Renal cortex interstitium (tissue), 11 donors: Measurements from ENCODE around the gene COX6B1. TPM values are rescaled to one million over a fixed set of nuclear protein-coding genes. Genes with fewer than 3 reads are reported as not detected.

Experiments used
- DNase-seq, 11 donors: peaks; one replicate each; pipeline ENCODE4 v3.0.0-alpha.2; 2013; ENCODE audit warnings: low read depth in 9 of 11, low spot score in 4 of 11; ENCODE audit errors: extremely low read depth in 1 of 11
- polyA plus RNA-seq, 3 donors: library from polyadenylated mRNA; unstranded; fragments of 120-200 nt; gene quantifications; one replicate each; pipeline ENCODE4 v1.2.1, GENCODE V29; 2013; ENCODE audit not compliant: insufficient read length in 3 of 3

Gene COX6B1
- polyA plus RNA-seq, 3 donors: 284 to 381 (median 334) TPM

DNA sequence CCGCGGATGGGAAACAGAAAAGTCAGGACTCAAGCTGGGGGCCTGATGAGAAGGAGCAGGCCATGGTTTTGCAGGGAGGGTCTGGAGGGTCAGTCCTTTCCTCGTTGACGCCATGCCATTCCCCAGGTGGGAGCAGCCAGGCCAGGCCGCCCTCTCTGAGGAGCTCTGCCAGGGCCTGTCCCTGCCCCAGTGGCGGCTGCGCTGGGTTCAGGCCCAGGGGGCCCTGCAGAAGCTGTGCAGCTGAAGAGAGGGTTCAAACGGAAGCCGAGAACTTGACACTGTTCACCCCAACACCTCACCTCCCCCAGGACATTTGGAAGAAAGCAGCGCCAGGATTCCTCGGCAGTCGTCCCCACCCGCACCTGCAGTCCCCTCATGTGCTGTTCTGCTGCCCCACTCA lies 25.4 kb upstream of the COX6B1 start:
- DNase-seq: no peak

DNA sequence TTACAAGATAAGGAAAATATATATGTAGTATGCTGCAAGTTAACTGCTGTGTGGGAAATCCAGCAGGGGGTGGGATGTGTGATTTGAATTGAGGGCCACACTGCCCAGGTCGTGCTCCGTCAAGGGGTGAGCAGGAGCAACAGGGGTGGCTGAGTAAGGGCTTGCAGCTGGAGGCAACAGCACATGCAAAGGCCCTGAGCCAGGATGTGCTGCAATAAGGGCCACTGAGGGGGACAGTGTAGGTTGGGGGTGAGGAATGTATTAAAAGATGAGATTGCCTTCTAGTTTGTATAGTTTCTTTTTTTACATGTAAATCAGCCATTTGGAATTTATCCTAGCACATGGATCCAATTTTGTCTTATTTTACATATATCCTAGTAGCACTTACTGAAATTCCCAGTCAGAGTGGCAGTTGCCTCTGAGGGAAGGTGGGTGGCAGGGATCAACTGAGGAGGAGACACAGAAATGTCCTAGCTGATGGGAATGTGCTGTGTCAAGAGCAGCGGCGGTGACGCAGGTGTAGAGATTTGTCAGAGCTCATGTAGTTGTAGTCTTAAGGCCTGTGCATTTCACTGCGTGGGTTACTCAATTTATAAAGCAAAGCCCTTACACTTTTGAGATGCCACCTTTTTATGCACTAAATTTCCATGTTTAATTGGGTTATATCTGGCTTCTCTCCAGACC lies 24.7 kb upstream of the COX6B1 start:
- no peak for DNase-seq

DNA sequence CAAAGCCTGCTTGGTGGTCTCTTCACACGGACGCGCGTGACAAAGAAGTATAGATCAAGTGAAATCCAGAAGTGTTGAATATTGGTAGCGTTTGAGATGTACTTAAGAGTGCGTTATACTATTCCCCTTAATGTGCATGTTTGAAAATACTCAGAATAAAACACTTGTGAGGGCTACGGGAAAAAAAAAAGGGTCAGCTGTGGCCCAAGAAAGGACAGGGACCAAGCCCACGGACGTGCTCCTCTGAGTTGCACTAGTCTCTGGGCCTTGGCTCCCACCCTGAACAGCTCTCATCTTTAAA lies 19.9 kb upstream of the COX6B1 start:
- no peak for DNase-seq

DNA sequence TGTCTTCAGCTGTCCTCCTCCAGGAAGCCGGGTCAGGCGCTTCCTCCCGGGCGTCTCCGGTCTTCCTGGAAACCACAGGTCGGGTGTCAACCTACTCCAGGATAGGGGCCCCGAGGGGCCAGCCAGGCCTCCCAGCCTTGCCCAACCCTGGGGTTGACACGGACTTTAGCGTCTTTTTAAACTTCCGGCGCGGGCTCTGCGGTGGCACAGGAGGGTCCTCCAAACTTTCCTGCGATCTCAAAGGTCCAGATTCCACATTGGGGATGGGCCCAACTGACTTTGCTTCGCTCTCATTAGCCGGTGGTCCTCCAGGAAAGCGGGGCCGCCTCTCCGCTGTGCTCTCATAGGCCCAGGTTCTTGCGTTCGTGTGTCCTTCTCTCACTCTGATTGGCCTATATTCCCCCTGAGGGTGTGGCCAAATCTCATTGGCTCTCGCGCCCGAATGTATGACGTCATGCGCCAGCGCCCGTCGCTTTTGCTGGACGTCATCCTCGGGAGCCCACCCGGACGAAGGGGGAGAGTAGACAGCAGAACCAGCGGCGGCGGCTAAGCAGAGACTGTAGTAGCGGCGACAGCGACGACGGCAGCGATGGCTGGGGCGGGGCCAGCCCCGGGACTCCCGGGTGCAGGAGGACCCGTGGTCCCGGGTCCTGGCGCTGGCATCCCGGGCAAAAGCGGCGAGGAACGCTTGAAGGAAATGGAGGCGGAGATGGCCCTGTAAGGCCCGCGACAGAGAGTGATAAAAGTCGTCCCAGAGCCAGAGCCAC lies 19.4 kb upstream of the COX6B1 start, which contains the start of gene RBM42:
Gene RBM42 (plus strand): TSS at position 472 of the 767 bp plus-strand sequence. CDS start 118 bp downstream, at position 590.
- DNase-seq: peak; percentile 97 to 99 (median 99)

DNA sequence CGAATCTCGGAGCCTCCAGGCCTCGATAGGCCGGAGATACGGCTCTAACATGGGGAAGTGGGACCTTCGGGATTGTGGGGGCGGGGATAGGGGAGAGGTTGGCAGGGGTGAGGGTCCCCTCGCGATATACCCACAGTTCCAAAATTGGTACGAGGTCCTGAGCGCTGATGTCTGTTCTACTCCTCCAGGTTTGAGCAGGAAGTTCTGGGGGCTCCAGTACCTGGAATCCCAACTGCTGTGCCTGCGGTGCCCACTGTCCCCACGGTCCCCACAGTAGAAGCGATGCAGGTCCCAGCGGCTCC lies 18.8 kb upstream of the COX6B1 start:
- no peak for DNase-seq

DNA sequence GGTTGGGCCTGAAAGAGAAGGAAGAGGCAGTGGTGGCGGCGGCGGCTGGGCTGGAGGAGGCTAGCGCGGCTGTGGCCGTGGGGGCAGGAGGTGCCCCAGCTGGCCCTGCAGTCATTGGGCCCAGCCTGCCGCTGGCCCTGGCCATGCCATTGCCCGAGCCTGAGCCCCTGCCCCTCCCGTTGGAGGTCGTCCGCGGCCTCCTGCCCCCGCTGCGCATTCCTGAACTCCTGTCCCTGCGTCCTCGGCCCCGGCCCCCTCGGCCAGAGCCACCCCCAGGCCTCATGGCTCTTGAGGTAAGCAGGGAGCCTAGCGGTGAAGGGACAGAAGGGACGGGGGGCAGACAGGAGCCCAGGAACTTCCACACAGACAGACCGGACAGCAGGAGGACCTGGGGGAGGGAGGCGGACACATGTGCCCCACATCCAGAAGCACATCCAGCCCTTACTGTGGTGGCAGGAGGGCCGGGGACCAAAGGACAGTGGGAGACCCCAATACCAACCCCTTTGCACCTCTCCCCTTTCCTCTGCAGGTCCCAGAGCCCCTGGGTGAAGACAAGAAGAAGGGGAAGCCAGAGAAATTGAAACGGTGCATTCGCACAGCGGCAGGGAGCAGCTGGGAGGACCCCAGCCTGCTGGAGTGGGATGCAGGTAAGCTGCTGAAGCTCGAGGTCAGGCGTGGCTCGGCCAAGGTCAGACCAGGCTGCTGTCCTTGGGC lies 14.2 kb upstream of the COX6B1 start:
- DNase-seq: no peak

DNA sequence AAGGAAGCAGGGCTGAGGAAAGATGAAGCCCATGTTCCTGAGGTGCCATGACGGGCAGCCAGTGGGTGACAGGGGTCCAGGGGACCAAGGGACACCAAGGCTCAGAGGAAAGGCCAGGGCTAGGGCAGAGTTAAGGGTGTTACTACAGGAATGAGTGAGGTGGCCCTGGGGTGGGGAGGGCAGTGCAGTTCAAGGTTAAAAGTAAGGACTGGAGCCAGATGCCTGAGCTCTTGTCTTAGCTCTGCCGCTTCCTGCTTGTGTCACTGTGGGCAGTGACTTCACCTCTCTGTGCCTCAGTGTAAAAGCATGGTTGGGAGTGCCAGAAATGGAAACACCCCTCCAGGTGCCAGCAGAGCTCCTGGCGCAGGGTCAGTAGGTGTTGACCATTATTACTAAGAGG lies 11.5 kb upstream of the COX6B1 start:
- no peak for DNase-seq

DNA sequence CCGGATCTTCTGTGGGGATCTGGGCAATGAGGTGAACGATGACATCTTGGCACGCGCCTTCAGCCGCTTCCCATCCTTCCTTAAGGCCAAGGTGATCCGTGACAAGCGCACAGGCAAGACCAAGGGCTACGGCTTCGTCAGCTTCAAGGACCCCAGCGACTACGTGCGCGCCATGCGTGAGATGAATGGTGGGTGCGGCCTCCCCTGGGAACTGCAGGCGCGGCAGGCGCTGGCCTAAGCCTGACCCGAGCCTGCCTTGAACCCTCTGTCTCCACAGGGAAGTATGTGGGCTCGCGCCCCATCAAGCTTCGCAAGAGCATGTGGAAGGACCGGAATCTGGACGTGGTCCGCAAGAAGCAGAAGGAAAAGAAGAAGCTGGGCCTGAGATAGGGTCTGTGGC lies 11.0 kb upstream of the COX6B1 start:
- no peak for DNase-seq

DNA sequence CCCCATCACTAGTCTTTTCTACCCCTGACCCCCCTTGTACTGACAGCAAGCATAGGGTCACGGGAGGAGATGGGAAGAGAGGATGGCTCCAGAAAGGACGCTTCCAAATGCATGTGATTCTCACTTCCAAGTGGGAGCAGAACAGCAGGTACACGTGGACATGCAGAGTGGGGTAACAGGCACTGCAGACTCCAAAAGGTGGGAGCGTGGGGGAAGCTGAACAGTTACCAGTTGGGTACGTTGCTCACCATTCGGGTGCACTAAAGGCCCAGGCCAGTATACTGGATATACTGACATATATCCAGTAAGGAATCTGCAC lies 8.8 kb upstream of the COX6B1 start:
- DNase-seq: no peak

DNA sequence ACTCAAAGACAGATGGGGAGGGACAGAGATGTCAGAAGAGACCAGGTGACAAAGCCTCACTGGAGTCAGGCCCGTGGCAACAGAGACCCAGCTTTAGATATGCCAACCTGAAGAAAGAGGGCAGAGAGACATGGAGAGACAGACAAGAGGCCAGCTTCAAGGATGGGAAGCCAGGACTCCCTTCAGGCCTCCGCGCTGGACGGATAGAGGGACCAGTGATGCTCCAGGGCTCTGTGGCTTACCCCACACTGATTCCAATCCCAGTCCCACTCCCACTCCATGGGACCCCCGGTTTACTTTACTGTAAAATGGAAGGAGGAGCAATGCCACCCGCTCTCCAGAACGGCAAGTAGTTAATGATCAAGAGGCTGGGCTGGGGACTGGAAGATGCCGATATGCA lies 8.3 kb upstream of the COX6B1 start:
- DNase-seq: no peak

DNA sequence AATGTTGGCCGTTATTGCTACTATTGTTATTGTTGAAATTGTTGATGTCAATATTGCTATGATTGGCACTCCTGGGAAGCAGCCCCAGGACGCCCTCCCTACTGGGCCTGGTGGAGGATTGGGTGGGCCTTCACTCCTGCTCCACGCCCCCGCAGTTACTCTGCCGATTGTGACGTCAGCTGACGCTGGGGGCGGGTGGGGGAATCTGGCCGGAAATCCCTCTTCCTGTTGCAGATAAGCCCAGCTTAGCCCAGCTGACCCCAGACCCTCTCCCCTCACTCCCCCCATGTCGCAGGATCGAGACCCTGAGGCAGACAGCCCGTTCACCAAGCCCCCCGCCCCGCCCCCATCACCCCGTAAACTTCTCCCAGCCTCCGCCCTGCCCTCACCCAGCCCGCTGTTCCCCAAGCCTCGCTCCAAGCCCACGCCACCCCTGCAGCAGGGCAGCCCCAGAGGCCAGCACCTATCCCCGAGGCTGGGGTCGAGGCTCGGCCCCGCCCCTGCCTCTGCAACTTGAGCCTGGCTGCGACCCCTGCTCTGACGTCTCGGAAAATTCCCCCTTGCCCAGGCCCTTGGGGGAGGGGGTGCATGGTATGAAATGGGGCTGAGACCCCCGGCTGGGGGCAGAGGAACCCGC lies 6.5 kb upstream of the COX6B1 start, which contains the start of gene ETV2:
Gene ETV2 (plus strand): TSS at position 231 of the 637 bp plus-strand sequence. CDS start 716 bp downstream, outside the sequence.
- peak in 2 of 11 donors; percentile 18 to 42 for DNase-seq

DNA sequence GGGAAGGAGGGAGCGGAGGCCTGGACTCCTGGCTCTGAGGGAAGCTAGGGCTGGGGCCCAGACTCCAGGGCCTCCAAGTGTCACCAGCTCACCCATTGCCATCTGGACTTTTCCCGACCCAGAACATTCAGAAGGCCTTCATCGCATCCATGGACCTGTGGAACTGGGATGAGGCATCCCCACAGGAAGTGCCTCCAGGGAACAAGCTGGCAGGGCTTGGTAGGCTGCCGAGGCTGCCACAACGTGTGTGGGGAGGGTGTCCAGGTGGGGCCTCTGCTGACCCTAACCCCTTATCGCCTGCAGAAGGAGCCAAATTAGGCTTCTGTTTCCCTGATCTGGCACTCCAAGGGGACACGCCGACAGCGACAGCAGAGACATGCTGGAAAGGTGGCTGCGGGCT lies 5.8 kb upstream of the COX6B1 start:
- no peak for DNase-seq

DNA sequence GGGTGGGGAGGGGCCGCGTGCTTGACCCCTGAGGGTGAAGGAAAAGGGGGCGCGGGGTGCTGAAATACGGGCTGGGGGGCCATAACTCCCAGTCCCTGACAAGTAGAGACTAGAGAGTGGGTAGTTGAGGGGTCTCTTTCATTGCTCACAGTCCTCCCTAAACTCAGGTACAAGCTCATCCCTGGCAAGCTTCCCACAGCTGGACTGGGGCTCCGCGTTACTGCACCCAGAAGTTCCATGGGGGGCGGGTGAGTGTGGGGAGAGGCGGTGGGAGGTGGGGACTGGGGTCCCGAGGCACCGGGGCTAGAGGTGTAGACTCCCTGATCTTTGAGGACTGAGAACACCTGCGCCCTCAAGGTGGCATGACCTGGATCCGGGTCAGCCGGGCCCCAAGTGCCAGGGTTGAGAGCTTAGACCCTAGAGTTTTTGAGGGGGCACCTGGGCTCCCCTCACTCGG lies 5.3 kb upstream of the COX6B1 start:
- no peak for DNase-seq

DNA sequence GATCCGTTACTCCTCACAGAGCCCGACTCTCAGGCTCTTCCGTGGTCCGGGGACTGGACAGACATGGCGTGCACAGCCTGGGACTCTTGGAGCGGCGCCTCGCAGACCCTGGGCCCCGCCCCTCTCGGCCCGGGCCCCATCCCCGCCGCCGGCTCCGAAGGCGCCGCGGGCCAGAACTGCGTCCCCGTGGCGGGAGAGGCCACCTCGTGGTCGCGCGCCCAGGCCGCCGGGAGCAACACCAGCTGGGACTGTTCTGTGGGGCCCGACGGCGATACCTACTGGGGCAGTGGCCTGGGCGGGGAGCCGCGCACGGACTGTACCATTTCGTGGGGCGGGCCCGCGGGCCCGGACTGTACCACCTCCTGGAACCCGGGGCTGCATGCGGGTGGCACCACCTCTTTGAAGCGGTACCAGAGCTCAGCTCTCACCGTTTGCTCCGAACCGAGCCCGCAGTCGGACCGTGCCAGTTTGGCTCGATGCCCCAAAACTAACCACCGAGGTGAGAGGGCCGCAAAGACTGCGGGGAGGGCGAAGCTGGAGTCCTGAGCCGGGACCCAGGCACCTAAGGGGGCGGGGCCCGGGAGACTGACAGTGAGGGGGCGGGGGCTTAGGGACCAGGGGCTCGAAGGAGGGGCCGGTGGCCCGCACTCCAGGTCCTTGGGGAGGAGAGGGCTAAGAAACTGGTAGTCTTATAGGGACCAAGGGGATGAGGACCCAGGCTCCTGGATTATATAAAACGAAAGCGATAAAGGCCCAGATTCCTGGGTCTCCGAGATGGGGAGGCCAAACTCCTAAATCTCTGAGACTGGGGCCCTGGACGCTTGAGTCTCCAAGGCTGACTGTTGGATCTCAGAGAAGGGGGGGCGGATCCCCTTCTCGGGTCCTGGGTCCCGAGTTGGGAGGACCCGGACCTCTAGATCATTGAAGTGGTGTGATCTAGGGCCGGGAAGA lies 4.6 kb upstream of the COX6B1 start:
- peak in 10 of 11 donors; percentile 54 to 83 (median 75) for DNase-seq

DNA sequence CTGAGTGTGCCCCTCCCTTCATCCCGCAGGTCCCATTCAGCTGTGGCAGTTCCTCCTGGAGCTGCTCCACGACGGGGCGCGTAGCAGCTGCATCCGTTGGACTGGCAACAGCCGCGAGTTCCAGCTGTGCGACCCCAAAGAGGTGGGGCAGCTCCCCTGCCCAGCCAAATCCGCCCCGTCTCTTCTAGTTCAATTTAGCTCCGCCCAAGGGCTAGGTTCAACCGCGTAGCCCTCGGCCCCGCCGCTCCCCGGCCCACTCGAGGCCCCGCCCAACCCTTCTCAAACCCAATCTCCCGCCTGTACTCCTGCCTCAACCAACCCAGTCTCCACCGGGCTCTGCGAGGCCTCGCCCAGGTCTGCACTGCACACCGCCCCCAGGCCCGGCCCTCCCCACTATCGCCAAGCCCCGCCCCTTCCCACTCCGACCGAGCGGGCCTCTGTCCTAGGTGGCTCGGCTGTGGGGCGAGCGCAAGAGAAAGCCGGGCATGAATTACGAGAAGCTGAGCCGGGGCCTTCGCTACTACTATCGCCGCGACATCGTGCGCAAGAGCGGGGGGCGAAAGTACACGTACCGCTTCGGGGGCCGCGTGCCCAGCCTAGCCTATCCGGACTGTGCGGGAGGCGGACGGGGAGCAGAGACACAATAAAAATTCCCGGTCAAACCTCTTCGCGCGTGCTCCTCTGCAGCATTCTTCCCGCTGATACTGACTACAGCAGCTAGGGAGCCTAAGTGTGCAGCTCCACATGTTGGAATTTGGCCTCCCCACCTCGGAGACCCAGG lies 3.7 kb upstream of the COX6B1 start:
- DNase-seq: peak in 10 of 11 donors; percentile 54 to 83 (median 78)

DNA sequence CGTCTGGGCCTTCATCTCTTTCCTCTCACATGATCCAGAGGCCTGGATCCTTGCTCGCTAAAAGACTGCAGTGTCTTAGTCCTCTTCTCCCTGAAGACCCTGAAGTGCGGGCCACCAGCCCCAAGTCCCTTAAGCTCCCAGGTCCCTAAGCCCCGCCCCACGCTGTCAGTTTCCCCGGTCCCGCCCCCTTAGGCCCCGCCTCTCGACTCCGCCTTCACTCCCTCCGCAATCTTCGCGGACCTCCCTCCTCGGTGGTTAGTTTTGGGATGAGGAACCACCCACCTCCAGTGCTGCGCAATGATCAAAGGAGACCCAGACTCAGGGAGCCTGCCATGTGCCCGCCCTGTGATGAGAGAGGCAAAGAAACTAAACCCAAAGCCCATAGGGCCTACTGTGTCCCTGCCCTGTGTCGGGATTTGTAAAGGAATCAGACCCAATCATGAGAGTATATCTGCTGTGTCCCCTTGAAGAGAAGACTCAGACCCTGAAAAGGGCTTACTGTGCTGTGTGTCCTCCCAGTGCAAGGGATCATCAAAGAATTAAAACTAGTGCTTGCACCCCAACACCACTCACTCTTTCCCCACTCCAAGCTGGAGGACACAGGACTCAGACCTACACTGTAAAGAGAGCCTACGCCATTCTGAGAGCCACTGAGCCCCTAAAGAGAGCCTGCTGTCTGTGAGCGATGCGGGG lies 3.0 kb upstream of the COX6B1 start:
- peak in 4 of 11 donors; percentile 34 to 54 (median 42) for DNase-seq
